ENCODE data around the gene TBC1D21.
A peak's percentile ranks its signal among the peaks of the same experiment; 100 is the strongest.

Gene TBC1D21

DNA sequence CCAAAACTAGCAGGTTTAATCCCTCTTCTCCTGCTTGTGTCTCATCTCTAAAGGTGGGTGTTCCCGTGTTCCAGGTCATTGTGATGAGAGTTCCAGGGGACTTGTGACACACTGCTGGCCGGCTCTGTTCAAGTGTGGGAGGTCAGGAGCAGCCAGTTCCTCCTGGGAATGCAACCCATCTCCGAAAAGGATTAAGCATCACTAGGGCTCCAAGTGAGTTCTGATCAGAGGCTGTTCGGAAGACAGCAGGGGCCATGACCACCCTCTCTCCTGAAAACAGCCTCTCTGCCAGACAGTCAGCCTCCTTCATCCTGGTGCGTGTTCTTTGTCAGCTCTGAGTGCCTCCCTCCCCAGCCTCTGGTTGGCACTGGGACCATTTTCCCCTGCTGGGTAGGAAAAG, at the start of gene TBC1D21:
Gene TBC1D21, plus strand, starts transcription at position 109 of the 400 bp plus-strand sequence. Its CDS starts 146 bp downstream, at position 255.
- DNase-seq (ENCODE audit: low read depth), result no peak

DNA sequence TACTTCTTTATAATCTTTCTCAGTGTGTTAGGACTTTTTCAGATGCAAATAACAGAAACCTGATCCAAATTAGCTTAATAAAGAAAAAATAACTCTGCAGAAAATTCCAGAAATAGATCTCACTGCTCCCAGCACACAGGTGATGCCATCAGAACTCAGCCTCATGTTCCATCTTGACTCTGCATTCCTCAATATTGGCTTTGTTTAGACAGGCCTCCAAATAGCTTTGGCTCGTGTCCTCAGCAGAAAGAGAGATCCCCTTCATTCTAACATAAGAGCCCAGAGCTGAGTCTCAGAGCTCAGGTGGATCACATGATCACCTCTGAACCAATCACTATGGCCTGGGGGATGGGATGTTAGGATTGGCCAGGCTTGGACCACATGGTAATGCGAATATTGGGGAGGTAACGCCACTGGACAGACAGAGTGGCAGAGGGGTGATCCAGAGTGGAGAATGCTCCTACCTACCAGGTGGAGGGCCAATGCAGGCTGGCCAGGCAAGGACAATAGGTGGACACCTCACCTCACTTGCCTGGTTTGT, 46.6 kb upstream of the TBC1D21 start:
- no peak for DNase-seq (ENCODE audit: low read depth)

DNA sequence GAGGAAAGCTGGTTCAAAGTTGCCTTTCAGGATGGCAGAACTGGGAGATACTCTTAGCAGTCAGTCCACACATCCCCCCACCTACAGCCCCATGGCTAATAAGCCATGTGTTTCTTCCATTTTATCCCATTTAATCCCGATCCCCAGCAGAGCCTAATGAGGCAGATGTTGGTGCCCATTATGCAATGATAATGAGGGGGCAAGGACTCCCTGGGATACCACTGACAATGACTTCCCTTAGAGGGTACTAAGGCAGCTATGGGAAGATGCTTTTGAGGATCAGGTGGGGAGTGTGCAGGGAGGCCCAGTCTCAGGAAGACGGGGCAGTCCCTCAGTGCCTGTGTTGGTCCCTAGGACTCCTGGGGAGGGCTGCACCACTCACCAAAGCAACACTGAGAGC, 43.8 kb upstream of the TBC1D21 start:
- no peak for DNase-seq (ENCODE audit: low read depth)

- no peak for DNase-seq (ENCODE audit: low read depth)
Observed at GRCh38 chr15:73832657-73833056, 40.7 kb upstream of the TBC1D21 start.

- DNase-seq (ENCODE audit: low read depth), result no peak
Observed at GRCh38 chr15:73836845-73837244, 36.5 kb upstream of the TBC1D21 start.

DNA sequence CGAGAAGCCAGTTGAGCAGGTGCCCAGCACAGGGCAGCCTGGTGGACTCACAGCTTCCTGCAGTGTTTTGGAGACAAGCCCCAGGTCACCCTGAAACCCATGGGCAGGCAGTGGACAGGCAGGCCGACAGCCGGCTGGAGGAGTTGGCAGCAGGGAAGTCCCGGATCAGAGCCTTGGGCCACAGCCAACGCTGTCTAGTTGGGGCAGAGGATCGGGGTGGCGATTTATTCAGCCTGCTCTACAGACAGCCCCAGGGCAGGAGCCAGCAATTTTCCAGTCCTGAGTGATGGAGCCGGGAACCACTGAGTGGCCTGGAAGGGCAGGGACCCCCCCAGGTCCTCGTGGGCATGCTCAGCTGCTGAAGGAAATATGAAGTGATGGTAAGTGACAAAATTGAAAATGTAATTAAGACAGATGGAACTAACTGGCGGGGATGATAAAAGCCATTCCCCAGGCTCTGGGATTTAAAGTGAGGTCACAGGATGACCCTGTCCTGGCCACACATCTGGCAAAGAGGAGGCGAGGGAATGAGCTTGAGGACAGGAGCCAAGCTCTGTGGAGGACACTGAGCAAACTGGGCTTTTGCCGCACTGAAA, 34.4 kb upstream of the TBC1D21 start:
- no peak for DNase-seq (ENCODE audit: low read depth)

DNA sequence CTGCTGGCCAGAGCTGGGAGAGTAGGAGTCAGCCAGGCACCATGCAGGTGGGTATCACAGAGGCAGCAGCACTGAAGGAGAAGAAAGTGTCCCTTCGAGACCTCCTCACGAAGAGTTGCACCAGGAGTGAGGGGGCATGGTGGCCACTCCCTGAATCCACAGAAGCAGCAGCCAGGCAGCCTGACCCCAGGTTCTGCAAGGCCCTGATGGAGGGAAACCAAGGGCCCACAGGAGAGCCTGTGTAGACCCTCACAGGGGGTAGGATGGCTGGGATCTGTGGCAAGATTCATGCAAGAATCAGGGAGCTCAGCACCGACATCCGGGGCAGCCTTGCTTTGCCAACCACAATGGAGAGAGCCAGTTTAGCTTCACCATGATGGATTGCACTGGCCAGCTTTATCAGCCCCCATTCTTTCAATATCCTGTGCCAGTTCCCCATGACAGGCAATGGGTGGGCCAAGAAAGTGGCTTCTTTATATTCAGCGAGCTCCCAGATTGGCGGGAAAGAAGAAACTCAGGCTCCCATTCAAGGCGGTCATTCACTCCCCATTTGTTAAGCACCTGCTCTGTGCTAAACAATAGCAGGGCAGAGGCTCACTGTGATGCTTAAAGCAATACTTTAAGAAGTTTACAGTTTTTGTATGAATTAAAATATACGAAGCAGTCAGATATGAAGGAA, 33.5 kb upstream of the TBC1D21 start:
- DNase-seq (ENCODE audit: low read depth), result no peak

GRCh38 chr15:73840771-73841170, 32.6 kb upstream of the TBC1D21 start:
- DNase-seq (ENCODE audit: low read depth), result no peak

DNA sequence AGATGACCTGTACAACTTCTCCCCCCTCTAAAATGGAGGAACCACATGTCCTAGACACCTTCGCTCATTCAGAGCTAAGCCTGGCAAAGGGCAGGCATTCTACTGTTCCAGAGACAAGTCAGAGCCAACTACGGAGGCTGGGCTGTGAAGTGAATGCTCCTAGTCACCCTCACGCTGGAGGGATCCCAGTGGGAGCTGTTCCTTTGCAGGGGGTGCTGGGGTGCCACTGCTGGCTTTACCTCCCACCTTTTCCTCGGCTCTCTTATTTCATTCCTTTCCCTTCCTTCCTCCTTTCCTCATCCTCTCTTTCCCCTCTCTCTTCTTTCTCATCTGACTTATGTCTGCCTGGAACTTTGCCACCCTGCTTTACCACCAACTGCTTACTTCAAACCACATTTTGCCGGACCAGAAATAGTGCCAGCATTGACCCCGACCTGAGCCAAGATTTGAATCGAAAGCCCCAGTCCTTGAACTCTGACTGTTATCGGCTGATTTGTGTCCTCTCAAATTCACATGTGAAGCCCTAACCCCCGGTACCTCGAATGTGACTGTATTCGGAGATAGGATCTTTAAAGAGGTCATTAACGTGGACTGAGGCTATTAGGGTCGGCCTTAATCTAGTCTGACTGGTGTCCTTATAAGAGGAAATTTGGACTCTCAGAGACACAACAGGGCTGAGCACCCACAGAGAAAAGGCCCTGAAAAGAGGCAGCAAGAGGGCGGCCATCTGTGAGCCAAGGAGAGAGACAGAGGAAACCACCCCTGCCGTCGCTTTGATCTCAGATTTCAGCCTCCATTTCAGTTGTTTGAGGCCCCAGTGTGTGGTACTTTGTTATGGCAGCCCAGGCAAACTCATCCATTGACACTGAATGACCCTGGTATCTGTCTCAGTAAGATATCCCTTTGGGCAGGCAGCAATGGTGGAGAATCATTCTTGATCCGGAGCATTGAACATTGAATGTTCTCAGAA, 31.3 kb upstream of the TBC1D21 start:
- DNase-seq (ENCODE audit: low read depth), result peak; percentile 2

DNA sequence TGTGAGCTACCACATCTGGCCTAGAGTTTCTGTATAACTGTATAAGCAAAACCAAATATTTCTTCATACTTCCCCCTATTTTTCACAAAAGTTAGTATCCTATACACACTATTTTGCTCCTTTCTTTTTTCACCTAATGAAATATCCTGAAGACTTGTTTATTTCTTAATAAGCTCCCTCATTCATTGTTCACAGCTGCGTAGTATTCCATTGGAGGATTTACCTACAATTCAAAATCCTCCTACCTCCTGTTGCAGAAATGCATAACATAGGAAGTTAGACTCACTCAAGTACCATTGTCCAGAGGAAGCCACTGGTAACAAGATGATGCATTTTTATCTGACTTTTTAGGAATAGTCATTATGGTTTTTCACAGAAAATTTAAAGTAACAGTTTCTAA, 29.6 kb upstream of the TBC1D21 start:
- no peak for DNase-seq (ENCODE audit: low read depth)

DNA sequence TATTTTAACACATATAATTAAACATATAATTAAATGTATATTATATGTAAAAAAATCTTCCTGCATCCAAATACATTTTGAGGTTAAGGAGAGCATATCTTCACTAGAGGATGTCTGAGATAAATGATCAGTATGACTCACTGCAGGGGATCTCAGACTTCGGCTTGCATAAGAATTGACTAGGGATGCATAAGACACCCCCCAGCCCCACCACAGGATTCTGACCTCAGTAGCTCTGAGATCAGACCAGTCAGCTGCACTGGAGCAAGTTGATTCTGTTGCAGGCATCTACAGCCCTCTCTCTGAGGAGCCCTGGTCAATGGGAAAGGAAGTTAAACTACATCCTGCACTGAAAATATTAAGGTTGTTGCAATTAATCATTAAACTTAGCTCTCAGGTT, 29.0 kb upstream of the TBC1D21 start:
- DNase-seq (ENCODE audit: low read depth), result peak; percentile 6

DNA sequence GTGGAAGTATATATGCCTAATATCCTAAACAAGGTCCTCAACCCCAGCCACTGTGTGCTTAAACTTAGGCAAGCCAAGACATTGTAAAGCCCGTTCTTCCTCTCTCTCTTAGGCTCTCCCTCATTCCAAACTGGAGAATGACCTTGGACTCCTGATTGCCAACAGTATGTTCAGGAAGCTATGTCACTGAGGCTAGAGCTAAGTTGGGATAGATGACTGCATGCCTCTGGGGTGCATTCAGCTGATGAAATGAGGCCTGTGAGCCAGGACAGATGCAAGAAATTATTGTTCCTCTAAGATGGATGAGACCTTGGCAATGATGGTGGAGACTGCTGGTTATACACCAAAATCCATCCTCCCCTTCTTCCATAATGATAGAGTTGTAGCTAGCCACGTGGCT, 27.9 kb upstream of the TBC1D21 start:
- DNase-seq (ENCODE audit: low read depth), result no peak

DNA sequence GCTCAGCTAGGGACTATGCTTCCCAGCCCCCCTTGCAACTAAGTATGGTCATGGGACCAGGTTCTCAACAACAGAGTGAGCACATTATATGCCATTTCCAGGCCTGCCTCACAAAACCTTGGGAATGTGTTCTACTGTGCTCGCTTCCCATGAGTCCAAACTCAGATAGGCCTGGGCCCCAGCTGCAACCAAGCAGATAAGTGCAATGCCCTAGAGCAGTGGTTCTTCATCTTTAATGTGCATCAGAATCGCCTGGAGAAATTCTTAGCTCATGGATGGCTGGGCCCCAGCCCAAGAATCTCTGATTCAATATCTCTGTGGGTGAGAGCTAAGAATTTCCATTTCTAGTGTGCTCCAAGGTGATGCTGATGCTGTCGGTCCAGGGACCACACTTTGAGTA, 27.5 kb upstream of the TBC1D21 start:
- DNase-seq (ENCODE audit: low read depth), result no peak

GRCh38 chr15:73849641-73850040, 23.7 kb upstream of the TBC1D21 start:
- DNase-seq (ENCODE audit: low read depth), result no peak

GRCh38 chr15:73850228-73850627, 23.1 kb upstream of the TBC1D21 start:
- DNase-seq (ENCODE audit: low read depth), result no peak

DNA sequence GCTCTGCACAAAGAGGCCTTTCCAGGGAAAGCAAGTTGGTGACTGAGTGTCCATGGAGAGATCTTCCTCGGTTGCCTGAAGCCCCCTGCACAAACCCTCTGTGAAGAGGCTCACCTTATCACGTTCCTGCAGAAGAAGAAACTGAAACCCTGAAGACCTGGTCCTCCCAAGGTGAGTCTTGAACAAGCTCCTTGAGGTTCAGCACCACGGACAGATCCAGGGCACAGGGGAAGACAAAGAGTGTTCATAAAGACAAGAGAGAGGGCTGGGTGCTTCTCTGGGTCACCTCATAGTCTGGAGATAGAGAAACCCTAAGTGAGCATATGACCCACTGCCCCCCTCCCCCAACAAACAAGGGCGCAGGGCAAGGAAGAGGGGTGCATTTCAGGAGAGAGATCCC, 21.7 kb upstream of the TBC1D21 start:
- peak; percentile 68 for DNase-seq (ENCODE audit: low read depth)

DNA sequence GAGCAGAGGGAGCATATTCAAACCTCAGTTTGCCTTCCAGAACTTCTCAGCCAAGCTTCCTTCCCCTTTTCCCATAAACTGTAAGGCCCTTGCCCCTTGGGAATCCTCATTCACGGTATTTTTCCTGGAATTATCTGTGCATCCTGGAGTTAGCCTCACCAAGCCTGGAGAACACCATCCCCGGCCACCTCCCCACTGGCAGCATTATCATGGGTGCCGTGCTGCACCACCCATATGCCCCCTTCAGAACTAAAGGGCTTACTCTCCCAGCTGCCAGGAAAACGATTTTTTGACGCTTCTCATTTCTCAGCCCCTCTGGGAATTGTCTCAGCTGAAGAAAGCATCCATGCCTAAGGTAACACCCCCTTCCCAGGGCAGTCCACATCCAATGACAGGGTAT, 20.9 kb upstream of the TBC1D21 start:
- no peak for DNase-seq (ENCODE audit: low read depth)

- DNase-seq (ENCODE audit: low read depth), result no peak
Observed at GRCh38 chr15:73854265-73854664, 19.1 kb upstream of the TBC1D21 start.

- no peak for DNase-seq (ENCODE audit: low read depth)
Observed at GRCh38 chr15:73856458-73857192, 16.7 kb upstream of the TBC1D21 start.

GRCh38 chr15:73857193-73857920, 16.0 kb upstream of the TBC1D21 start:
- no peak for DNase-seq (ENCODE audit: low read depth)

DNA sequence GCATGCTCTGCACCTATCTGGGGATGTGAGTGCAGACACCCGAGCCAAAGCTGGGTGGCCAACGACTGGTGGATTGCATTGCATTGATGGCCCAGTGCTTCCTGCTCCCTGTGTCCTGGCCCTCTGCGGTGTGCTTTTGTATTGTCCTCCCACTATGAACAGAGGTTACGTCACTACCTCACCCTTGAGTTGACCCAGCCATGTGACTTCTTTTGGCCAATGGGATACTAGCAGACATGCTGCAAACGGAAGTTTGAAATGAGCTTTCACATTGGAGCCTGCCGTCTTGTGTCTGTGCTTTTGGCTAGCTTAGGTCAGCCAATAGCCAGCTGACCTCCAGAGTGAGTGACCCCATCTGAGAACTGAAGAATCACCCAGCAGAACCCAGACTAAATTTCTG, 15.3 kb upstream of the TBC1D21 start:
- no peak for DNase-seq (ENCODE audit: low read depth)

All from ELR (cell line).